A673 (cell line): Measurements from ENCODE around the gene CCDC80.

Source experiments
- EZH2 ChIP-seq: fragments of 200-600 bp; sonication (generic); IDR thresholded peaks from 2 replicates; pipeline ENCODE4 v1.6.1; 2017; ENCODE audit warnings: borderline replicate concordance, low read depth, mild to moderate bottlenecking, mixed read lengths, antibody characterized with exemption, low read length; ENCODE audit not compliant: poor library complexity, severe bottlenecking
- TF ChIP-seq, protein P1 (sequence below): fragments of 300-800, 200-600 bp; sonication (generic); conservative IDR thresholded peaks from 2 replicates; pipeline ENCODE4 v1.5.1; 2017; ENCODE audit warnings: low read depth, mild to moderate bottlenecking, antibody characterized with exemption, low read length, moderate library complexity, mixed read lengths

DNA sequence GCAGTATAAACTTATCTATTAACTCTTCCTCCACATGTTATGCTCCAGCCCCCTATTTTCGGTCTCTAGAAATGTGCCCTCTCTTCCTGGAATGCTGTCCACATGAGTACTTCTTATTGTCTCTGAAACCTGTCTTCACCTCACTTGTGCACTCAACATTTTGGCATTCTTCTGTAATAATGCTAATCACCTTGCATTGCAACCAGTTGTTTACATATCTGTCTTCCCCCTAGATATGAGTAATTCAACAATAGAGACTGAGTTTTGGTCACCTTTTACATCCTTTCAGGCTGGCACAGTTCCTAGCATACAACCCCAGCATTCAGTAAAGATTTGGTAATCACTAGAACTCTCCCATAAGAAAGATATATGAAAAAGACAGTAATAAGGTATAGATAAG is 17.2 kb downstream of the CCDC80 start:
- no peak for TF ChIP-seq EZH2
- TF ChIP-seq, protein P1, sequence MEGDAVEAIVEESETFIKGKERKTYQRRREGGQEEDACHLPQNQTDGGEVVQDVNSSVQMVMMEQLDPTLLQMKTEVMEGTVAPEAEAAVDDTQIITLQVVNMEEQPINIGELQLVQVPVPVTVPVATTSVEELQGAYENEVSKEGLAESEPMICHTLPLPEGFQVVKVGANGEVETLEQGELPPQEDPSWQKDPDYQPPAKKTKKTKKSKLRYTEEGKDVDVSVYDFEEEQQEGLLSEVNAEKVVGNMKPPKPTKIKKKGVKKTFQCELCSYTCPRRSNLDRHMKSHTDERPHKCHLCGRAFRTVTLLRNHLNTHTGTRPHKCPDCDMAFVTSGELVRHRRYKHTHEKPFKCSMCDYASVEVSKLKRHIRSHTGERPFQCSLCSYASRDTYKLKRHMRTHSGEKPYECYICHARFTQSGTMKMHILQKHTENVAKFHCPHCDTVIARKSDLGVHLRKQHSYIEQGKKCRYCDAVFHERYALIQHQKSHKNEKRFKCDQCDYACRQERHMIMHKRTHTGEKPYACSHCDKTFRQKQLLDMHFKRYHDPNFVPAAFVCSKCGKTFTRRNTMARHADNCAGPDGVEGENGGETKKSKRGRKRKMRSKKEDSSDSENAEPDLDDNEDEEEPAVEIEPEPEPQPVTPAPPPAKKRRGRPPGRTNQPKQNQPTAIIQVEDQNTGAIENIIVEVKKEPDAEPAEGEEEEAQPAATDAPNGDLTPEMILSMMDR: no peak
